H1 (cell line): ENCODE data around the gene TRIM59. TPM values are rescaled to one million over a fixed set of nuclear protein-coding genes. Genes with fewer than 3 reads are reported as not detected.

Experiments
- ASH2L ChIP-seq: fragments of 200-600, 300-600 bp; sonication (generic); IDR thresholded peaks from one replicate; pipeline ENCODE4 v1.7.1; 2017; ENCODE audit warnings: low read length
- BCL11A ChIP-seq, 2 experiments: IDR thresholded peaks; one replicate each; pipeline ENCODE4 v1.6.1; 2011; ENCODE audit warnings: low read depth in 2 of 2, low read length in 2 of 2, mild to moderate bottlenecking in 2 of 2
- CEBPB ChIP-seq: IDR thresholded peaks from 2 replicates; pipeline ENCODE4 v1.6.1; 2012; ENCODE audit warnings: low read depth, low read length
- EP300 ChIP-seq, 2 experiments: IDR thresholded peaks; 1 replicate in 1 of 2; 2 replicates in 1 of 2; pipeline ENCODE4 v1.6.1; 2011 to 2012; ENCODE audit warnings: low read depth in 2 of 2, low read length in 2 of 2, mild to moderate bottlenecking in 2 of 2, borderline replicate concordance in 1 of 2, inconsistent platforms in 1 of 2, moderate library complexity in 1 of 2
- FOSL1 ChIP-seq: IDR thresholded peaks from 2 replicates; pipeline ENCODE4 v1.6.1; 2011; ENCODE audit warnings: mild to moderate bottlenecking, low read depth, low read length, moderate library complexity; ENCODE audit not compliant: insufficient read depth
- GTF2F1 ChIP-seq: IDR thresholded peaks from 2 replicates; pipeline ENCODE4 v1.6.1; 2012; ENCODE audit warnings: low read depth, low read length, improper control_type of control experiment, borderline replicate concordance
- HDAC2 ChIP-seq, 2 experiments: fragments of 300-600 bp in 1 of 2; sonication (generic) in 1 of 2; IDR thresholded peaks; 2 replicates each; pipeline ENCODE4 v1.6.1; 2011 to 2012; ENCODE audit warnings: low read depth in 2 of 2, low read length in 2 of 2, mild to moderate bottlenecking in 2 of 2, moderate library complexity in 2 of 2, borderline replicate concordance in 1 of 2, inconsistent platforms in 1 of 2
- PHF8 ChIP-seq: fragments of 200-600 bp; sonication (generic); conservative IDR thresholded peaks from 2 replicates; pipeline ENCODE4 v1.7.1; 2012; ENCODE audit warnings: low read depth, mild to moderate bottlenecking, inconsistent platforms, low read length, moderate library complexity
- POLR2A ChIP-seq, 2 experiments: IDR thresholded peaks; 1 replicate in 1 of 2; 2 replicates in 1 of 2; pipeline ENCODE4 v1.6.1; 2011; ENCODE audit warnings: low read depth in 2 of 2, low read length in 2 of 2, mild to moderate bottlenecking in 2 of 2; ENCODE audit errors: control extremely low read depth in 1 of 2
- RBBP5 ChIP-seq: IDR thresholded peaks from 2 replicates; pipeline ENCODE4 v1.7.1; 2012; ENCODE audit warnings: low read depth, mild to moderate bottlenecking, inconsistent platforms, low read length, moderate library complexity, borderline replicate concordance
- RNF2 ChIP-seq: fragments of 200-900, 300-1000 bp; sonication (generic); IDR thresholded peaks from 2 replicates; pipeline ENCODE4 v1.7.1; 2016; ENCODE audit warnings: borderline replicate concordance, low read depth, mild to moderate bottlenecking, antibody characterized with exemption, low read length; ENCODE audit not compliant: poor library complexity, severe bottlenecking; ENCODE audit errors: missing control alignments
- SIN3A ChIP-seq, 2 experiments: IDR thresholded peaks in 1 of 2; conservative IDR thresholded peaks in 1 of 2; 2 replicates each; pipeline ENCODE4 v1.6.1; 2011 to 2012; ENCODE audit warnings: low read length in 2 of 2, improper control_type of control experiment in 1 of 2, low read depth in 1 of 2, mild to moderate bottlenecking in 1 of 2
- TAF7 ChIP-seq: optimal IDR thresholded peaks from 2 replicates; pipeline ENCODE3; 2011; ENCODE audit warnings: low read depth, mild to moderate bottlenecking, inconsistent platforms, low read length, moderate library complexity, borderline replicate concordance
- TCF12 ChIP-seq: IDR thresholded peaks from 2 replicates; pipeline ENCODE4 v1.6.1; 2011; ENCODE audit warnings: low read depth, mild to moderate bottlenecking, low read length
- YY1 ChIP-seq: IDR thresholded peaks from 2 replicates; pipeline ENCODE4 v1.6.1; 2011; ENCODE audit warnings: low read depth, mild to moderate bottlenecking, low read length
- polyA plus RNA-seq, 7 experiments: library from polyadenylated mRNA; depleted of rRNA in 3 of 7; stranded (reverse) in 5 of 7; unstranded in 2 of 7; fragments of >200 nt in 5 of 7; fragments of 200-250 nt in 2 of 7; gene quantifications; 1 replicate in 5 of 7; 2 replicates in 1 of 7; 4 replicates in 1 of 7; pipeline versions ENCODE4 v1.2.1 to v1.2.3, GENCODE V29; 2011 to 2013; ENCODE audit warnings: missing spikeins in 2 of 7, mixed read lengths in 2 of 7
- total RNA-seq: library from RNA; stranded (reverse); fragmentation: NEBNext Ultra II Directional; extraction: Animal tissue kit (Norgen Biotek cat#: 25700); gene quantifications from 2 replicates; pipeline ENCODE4 v1.2.1, GENCODE V29; 2021
- TF ChIP-seq, protein P1 (sequence below), 3 experiments: IDR thresholded peaks; 1 replicate in 2 of 3; 2 replicates in 1 of 3; pipeline versions ENCODE4 v1.5.1 to v1.6.1; 2011; ENCODE audit warnings: low read length in 3 of 3, mild to moderate bottlenecking in 3 of 3, inconsistent platforms in 2 of 3, low read depth in 1 of 3, moderate library complexity in 1 of 3; ENCODE audit not compliant: insufficient read depth in 1 of 3; ENCODE audit errors: control extremely low read depth in 1 of 3

The TRIM59 gene
- total and polyA plus RNA-seq, 2 of the 8 experiments (the other 6 are each of a cell fraction or from before 2014, with no cell fraction given): 11.6 to 53.4 TPM

GRCh38 chr3:160449636-160450598 is at the start of gene TRIM59 (continued):
- peak in 1 of 2 experiments; percentile 70; a peak in 2 of 4 replicates for TF ChIP-seq SIN3A (conservative IDR thresholded peaks at IDR 0.05 in 1 of 2, IDR thresholded peaks at IDR 0.05 in 1 of 2; ENCODE audit: low read depth in 1 of 2, low read length in 2 of 2)
- TF ChIP-seq FOSL1: 0 out of 2 replicates have a peak, but pooled peaks have one; percentile 9
- no peak for TF ChIP-seq BCL11A (IDR thresholded peaks at IDR 0.05; ENCODE audit: low read depth in 2 of 2, low read length in 2 of 2)
- peak; percentile 86; the same call in 1 of the 2 replicates for TF ChIP-seq PHF8
- TF ChIP-seq GTF2F1: no peak
- TF ChIP-seq ASH2L: peak; percentile 88
- TF ChIP-seq TCF12: 0 out of 2 replicates have a peak, but pooled peaks have one; percentile 41
- no peak for TF ChIP-seq RNF2
- peak; percentile 87 to 93 for TF ChIP-seq POLR2A (IDR thresholded peaks at IDR 0.05; ENCODE audit: control extremely low read depth in 1 of 2, low read depth in 2 of 2, low read length in 2 of 2)
- TF ChIP-seq HDAC2 (IDR thresholded peaks at IDR 0.05; ENCODE audit: borderline replicate concordance in 1 of 2, low read depth in 2 of 2, low read length in 2 of 2): peak; percentile 38 to 95; a peak in 1 of 4 replicates
- no peak for TF ChIP-seq YY1
- peak; percentile 94; the same call in 1 of the 2 replicates for TF ChIP-seq RBBP5
- TF ChIP-seq TAF7: peak; percentile 8
- TF ChIP-seq, protein P1, sequence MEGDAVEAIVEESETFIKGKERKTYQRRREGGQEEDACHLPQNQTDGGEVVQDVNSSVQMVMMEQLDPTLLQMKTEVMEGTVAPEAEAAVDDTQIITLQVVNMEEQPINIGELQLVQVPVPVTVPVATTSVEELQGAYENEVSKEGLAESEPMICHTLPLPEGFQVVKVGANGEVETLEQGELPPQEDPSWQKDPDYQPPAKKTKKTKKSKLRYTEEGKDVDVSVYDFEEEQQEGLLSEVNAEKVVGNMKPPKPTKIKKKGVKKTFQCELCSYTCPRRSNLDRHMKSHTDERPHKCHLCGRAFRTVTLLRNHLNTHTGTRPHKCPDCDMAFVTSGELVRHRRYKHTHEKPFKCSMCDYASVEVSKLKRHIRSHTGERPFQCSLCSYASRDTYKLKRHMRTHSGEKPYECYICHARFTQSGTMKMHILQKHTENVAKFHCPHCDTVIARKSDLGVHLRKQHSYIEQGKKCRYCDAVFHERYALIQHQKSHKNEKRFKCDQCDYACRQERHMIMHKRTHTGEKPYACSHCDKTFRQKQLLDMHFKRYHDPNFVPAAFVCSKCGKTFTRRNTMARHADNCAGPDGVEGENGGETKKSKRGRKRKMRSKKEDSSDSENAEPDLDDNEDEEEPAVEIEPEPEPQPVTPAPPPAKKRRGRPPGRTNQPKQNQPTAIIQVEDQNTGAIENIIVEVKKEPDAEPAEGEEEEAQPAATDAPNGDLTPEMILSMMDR (IDR thresholded peaks at IDR 0.05; ENCODE audit: control extremely low read depth in 1 of 3, insufficient read depth in 1 of 3, low read depth in 1 of 3, low read length in 3 of 3): peak in 1 of 3 experiments; percentile 9; a peak in 1 of 4 replicates
- TF ChIP-seq CEBPB: peak; percentile 57; the same call in 1 of the 2 replicates
- no peak for TF ChIP-seq EP300 (IDR thresholded peaks at IDR 0.05; ENCODE audit: borderline replicate concordance in 1 of 2, low read depth in 2 of 2, low read length in 2 of 2)
